AG08395 (cell line): ENCODE data around the gene QRSL1.
"Not testable (repeated sequence)": the region's sequence is repeated elsewhere in the genome, so short reads cannot be mapped to it uniquely, and the experiment has no call there.

Experiments used
- DNase-seq: peaks from one replicate; pipeline ENCODE4 v3.0.0; 2012; ENCODE audit warnings: mixed read lengths, low spot score

Gene QRSL1

GRCh38 chr6:106684011-106684410, 54.6 kb downstream of the QRSL1 start:
- no peak for DNase-seq

- DNase-seq: no peak
Observed at GRCh38 chr6:106685833-106686232, 56.5 kb downstream of the QRSL1 start.

GRCh38 chr6:106688177-106688951, 59.0 kb downstream of the QRSL1 start:
- no peak for DNase-seq

DNA sequence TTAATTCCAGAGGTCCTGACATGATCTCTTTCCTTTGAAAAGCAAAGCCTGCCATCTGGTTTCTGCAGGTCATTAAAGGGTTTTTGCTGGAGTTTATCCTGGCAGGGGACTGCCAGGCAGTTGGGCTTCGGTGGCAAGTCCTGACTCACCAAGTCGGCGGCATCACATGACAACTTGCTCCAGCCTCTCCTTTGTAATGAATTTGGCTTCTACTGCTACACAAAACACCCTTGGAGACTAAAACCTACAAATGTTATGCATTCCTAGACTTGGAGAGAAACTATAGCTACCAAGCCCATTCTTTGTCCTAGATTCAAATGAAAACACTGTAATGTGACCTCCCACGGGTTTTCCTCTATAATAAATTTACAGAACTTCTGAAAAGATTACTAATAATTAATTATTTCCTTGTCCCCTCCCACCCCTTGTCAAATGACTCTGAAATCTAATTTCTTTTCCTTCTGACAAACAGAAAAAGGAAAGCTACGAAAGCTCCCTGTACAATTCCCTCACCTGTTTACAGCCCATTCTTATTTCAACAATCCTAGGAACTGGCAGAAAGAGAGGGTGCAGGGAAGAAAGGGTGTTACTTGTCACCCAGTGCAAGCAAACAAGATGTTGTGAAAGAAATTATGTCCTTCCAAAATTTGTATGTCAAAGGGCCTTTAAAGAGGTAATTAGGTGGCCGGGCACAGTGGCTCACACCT, 62.9 kb downstream of the QRSL1 start:
- DNase-seq: peak; percentile 79

DNA sequence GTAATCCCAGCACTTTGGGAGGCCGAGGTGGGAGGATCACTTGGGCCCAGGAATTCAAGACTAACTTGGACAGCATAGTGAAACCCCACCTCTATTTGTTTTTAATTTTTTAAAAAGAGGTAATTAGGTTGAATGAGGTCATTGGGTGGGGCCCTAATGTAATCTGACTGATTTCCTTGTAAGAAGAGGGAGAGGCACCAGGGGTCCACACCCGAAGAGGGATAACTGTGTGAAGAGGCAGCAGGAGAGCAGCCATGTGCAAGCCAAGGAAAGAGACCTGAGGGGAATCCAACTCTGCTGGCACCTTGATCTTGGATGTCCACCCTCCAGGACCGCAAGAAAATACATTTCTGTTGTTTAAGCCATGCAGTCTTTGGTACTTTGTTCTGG, 63.4 kb downstream of the QRSL1 start:
- DNase-seq: no peak

GRCh38 chr6:106693418-106693817, 64.0 kb downstream of the QRSL1 start:
- no peak for DNase-seq

DNA sequence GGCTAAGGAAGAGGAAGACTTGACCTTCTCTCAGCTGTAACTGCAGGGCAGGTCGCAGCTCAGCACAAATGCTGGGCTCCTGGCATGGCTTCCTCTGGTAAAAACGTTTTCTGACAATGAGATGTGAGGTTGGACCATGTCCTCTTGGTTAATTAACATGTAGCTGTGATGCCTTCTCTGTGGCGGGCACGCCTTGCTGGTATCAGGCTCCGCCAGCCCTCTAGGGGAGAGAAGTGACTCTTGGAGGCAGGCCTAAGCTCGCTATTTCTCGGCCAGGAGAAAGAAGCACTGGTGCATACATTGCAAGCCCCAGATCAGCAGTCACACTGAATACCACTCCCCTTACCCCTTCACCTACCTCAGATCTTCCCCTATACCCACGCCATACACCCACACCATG, 65.0 kb downstream of the QRSL1 start:
- DNase-seq: no peak

- DNase-seq: no peak
Observed at GRCh38 chr6:106700581-106700980, 71.2 kb downstream of the QRSL1 start.

DNA sequence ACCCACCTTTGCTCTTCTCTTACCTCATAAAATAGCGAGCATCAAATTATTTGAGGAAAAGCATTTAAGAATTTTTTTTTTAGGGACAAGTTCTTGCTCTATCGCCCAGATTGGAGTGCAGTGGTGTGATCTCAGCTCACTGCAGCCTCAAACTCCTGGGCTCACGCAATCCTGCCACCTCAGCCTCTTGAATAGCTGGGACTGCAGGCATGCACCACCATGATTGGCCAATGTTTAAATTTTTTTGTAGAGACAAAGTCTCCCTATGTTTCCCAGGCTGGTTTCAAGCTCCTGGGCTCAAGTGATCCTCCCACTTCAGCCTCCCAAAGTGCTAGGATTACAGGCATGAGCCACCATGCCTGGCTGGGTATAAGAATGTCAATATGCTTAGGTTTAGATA, 71.8 kb downstream of the QRSL1 start:
- not testable (repeated sequence) for DNase-seq

DNA sequence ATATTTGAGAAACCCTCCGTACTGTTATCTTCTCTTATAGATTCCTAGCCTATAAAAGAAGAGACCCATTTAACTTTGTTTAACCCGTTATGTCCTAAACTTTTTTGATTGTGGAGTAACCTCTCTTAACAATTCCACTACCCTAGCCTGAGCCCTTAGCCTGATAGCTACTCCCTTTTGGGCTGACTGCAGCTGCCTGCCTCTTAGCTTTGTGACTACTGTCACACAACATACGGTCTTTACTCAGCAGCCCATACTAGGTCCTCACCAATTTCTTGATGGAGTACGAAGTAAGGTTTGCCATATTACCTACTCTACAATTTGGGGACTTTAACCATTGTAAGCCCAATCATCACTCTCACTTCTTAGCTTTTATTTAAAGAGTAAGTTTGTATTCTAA, 72.7 kb downstream of the QRSL1 start:
- no peak for DNase-seq

GRCh38 chr6:106702451-106703110, 73.2 kb downstream of the QRSL1 start:
- DNase-seq: no peak

DNA sequence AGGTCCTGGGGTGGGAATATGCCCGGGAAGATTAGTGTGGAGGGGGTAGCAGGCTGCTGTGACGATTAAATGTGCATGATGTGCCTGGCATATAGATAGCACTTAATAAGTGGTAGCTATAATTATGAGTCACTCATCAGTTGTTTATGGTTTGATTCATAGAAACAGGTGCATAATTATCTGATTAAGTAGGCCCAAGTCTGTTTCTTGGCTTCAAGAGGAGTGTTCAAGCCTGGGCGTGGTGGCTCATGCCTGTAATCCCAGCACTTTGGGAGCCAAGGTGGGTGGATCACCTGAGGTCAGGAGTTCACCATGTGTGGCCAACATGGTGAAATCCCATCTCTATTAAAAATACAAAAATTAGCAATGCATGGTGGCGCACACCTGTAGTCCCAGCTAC, 74.9 kb downstream of the QRSL1 start:
- no peak for DNase-seq

DNA sequence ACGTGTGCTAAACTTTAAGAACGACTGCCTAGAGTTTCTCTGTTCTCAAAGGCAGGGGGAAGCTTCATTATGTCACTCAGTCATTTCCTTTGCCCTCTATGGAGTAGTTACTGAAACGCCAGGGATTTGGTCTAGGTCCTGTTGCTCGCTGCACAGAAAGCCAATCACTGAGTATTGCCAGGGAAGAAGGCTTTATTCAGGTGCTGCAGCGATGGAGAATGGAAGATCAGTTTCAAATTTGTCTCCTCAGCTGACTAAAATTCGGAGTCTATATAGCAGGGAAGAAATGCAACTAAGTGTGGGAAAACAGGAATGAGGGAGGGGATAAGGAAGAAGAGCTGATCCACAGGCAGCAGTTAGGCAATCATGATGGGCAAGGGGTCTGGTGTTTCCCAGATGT, 75.8 kb downstream of the QRSL1 start:
- DNase-seq: no peak

DNA sequence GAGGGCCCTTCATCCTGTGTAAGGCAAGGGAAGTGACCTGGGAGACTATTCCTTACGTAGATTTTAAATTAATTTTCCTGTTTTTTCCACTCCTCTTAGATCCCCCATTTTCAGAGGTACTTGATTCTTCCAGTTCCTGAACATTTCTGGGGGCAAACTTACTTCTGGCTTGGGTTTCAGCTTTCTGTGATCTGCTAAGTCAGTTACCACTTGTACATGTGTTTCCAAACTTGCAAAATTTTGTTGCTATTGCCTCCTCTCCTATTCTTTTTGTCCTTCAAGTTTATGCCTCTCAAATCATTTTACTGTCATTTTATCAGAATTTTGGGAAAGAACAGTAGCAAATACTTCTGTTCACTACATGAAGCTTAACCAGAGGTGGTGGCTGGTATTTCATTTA, 81.2 kb downstream of the QRSL1 start:
- no peak for DNase-seq

DNA sequence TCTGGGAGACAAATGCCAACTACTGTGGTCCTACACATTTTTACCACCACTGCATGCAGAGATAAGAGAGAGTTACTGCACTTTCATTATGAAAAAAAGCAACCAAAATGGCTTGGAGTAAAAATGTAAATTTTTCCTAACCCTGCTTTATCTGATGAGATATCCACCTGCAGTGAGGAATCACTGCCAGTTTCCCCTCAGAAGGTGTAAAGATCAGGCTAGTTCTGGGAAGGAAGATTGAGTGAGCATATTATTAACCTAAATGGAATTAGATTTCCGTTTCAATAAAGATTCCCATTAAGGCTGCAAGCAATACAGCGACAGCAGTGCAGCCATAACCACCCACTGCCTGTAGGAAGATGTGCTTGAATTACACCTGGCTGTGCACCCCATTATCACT, 84.9 kb downstream of the QRSL1 start:
- no peak for DNase-seq

- no peak for DNase-seq
Observed at GRCh38 chr6:106715922-106716321, 86.5 kb downstream of the QRSL1 start.

- DNase-seq: no peak
Observed at GRCh38 chr6:106716966-106717365, 87.6 kb downstream of the QRSL1 start.
